Measurements from ENCODE around the gene SRGAP1. TPM values are rescaled to one million over a fixed set of nuclear protein-coding genes. Genes with fewer than 3 reads are reported as not detected.

Gene SRGAP1
- total and polyA plus RNA-seq, 4 donors: 1.8 to 12.4 (median 6.2) TPM

DNA sequence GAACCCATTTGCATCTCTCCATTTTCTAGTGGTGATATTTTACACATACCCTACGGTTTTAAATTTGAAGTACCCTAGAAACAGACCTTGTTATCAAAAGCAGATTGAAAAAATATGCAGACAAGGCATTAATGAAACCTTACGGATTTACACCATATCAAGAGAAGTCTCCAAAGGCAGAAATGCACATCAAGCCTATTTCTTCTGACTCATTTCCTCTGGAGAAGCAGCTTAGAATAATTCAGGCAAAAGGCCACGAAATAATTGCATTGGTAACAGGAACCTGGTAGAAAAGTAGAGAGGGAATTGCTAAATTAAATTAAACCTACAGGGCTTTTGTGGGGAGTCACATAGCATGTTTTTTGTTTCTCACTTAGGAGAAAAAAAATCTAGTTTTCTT, 342.9 kb downstream of the SRGAP1 start:
- Histone ChIP-seq H3K36me3 (ENCODE audit: control insufficient read depth in 4 of 4, insufficient read depth in 4 of 4, low read length in 4 of 4) (no peaks in the 10 kb centered on the region), H3K4me3 (no peak overlapping the region), H3K9ac (ENCODE audit: insufficient read depth in 1 of 2, low read length in 2 of 2) (no peak overlapping the region), H3K9me3 (ENCODE audit: control insufficient read depth in 4 of 4, insufficient read depth in 3 of 4, low read length in 3 of 4) (no peaks in the 10 kb centered on the region), H3K4me1 (ENCODE audit: control insufficient read depth in 5 of 5, insufficient read depth in 5 of 5, low read length in 5 of 5) (peaks cover 0 to under 1% (median 0%) of the 10 kb centered on the region in 5 donors), H3K27me3 (ENCODE audit: control insufficient read depth in 3 of 3, insufficient read depth in 3 of 3, low read length in 2 of 3) (no peaks in the 10 kb centered on the region), H3K27ac (ENCODE audit: low read depth in 1 of 2, low read length in 1 of 2) (no peak overlapping the region)
- WGBS, 2 donors: 59 to 63% methylated on average over 3 of the region's 3 CpGs
- ATAC-seq (ENCODE audit: insufficient read depth, low FRiP score): no peak
- DNase-seq: no peak
- TF ChIP-seq, protein P1, sequence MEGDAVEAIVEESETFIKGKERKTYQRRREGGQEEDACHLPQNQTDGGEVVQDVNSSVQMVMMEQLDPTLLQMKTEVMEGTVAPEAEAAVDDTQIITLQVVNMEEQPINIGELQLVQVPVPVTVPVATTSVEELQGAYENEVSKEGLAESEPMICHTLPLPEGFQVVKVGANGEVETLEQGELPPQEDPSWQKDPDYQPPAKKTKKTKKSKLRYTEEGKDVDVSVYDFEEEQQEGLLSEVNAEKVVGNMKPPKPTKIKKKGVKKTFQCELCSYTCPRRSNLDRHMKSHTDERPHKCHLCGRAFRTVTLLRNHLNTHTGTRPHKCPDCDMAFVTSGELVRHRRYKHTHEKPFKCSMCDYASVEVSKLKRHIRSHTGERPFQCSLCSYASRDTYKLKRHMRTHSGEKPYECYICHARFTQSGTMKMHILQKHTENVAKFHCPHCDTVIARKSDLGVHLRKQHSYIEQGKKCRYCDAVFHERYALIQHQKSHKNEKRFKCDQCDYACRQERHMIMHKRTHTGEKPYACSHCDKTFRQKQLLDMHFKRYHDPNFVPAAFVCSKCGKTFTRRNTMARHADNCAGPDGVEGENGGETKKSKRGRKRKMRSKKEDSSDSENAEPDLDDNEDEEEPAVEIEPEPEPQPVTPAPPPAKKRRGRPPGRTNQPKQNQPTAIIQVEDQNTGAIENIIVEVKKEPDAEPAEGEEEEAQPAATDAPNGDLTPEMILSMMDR (IDR thresholded peaks at IDR 0.05; ENCODE audit: control extremely low read depth, extremely low read depth): no peak

DNA sequence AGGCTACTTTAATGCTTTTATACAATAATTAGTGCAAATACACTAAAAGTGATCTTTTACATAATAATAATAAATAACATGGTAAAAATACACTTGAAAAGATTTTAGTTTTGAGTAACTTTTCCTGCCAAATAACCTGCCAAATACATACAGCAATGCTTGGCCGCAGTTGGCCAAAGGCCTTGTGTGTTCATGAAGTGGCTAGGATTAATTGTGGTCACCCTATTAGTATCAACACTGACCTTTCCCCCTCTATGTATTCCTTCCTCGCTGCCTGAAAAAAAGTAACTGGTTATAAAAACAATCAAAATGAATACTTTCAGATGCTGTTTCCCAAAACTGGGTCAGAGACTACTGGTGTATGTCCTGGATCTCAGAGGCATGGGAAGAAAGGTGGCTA, 343.3 kb downstream of the SRGAP1 start:
- H3K27ac ChIP-seq (ENCODE audit: low read depth in 1 of 2, low read length in 1 of 2): no peak overlapping the region
- 80 to 89% methylated on average over 2 of the region's 2 CpGs for WGBS, 2 donors
- no peaks in the 10 kb centered on the region for H3K9me3 ChIP-seq (ENCODE audit: control insufficient read depth in 4 of 4, insufficient read depth in 3 of 4, low read length in 3 of 4)
- no peaks in the 10 kb centered on the region for H3K4me1 ChIP-seq (ENCODE audit: control insufficient read depth in 5 of 5, insufficient read depth in 5 of 5, low read length in 5 of 5)
- ATAC-seq (ENCODE audit: insufficient read depth, low FRiP score): no peak
- DNase-seq: peak in 1 of 3 donors; percentile 32
- TF ChIP-seq, protein P1 (IDR thresholded peaks at IDR 0.05; ENCODE audit: control extremely low read depth, extremely low read depth): no peak
- H3K27me3 ChIP-seq (ENCODE audit: control insufficient read depth in 3 of 3, insufficient read depth in 3 of 3, low read length in 2 of 3): no peaks in the 10 kb centered on the region
- H3K4me3 ChIP-seq: no peak overlapping the region
- H3K36me3 ChIP-seq (ENCODE audit: control insufficient read depth in 4 of 4, insufficient read depth in 4 of 4, low read length in 4 of 4): peaks cover 0 to 2% (median 0%) of the 10 kb centered on the region in 4 donors
- H3K9ac ChIP-seq (ENCODE audit: insufficient read depth in 1 of 2, low read length in 2 of 2): no peak overlapping the region

DNA sequence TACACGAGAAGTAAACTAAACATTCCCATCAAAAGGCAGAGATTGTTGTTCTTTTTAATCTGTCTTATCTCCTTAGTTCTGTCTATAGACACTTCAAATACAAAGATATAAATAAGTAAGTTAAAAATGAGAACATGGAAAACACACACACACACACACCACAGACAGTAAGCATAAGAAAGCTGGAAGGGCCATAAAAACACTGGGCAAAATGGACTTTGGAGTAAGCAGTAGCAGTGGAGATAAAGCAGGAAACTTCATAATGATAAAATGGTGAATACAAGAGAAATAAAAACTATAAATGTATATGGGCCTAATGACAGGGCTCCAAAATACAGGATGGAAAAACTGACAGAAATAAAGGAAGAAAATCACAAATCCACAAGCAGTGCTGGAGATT, 345.0 kb downstream of the SRGAP1 start:
- 82 to 90% methylated on average over 1 of the region's 1 CpG for WGBS, 2 donors
- H3K9me3 ChIP-seq (ENCODE audit: control insufficient read depth in 4 of 4, insufficient read depth in 3 of 4, low read length in 3 of 4): no peaks in the 10 kb centered on the region
- no peaks in the 10 kb centered on the region for H3K4me1 ChIP-seq (ENCODE audit: control insufficient read depth in 5 of 5, insufficient read depth in 5 of 5, low read length in 5 of 5)
- no peak overlapping the region for H3K4me3 ChIP-seq
- no peaks in the 10 kb centered on the region for H3K27me3 ChIP-seq (ENCODE audit: control insufficient read depth in 3 of 3, insufficient read depth in 3 of 3, low read length in 2 of 3)
- DNase-seq (no peak), ATAC-seq (ENCODE audit: insufficient read depth, low FRiP score) (no peak)
- H3K27ac ChIP-seq (ENCODE audit: low read depth in 1 of 2, low read length in 1 of 2): no peak overlapping the region
- peaks cover 0 to 7% (median 3%) of the 10 kb centered on the region in 4 donors for H3K36me3 ChIP-seq (ENCODE audit: control insufficient read depth in 4 of 4, insufficient read depth in 4 of 4, low read length in 4 of 4)
- TF ChIP-seq, protein P1 (IDR thresholded peaks at IDR 0.05; ENCODE audit: control extremely low read depth, extremely low read depth): no peak
- H3K9ac ChIP-seq (ENCODE audit: insufficient read depth in 1 of 2, low read length in 2 of 2): no peak overlapping the region

DNA sequence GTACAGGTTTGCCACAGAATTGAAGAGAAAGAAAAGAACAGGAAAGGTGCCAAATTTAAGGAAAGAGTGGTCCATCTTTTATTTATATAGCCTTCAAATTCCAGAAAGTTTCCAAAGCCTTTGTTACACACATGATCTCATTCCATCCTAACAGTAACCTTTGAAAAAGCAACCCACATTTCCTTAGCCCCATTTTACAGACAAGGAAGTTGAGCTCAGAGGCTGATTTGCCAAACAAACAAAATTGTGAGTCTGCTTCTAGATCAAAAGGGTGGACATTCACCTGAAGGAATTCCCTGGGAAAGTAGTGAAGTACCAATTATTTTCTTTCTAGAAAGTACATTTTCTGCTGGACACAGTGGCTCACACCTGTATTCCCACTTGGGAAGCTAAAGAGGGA, 345.6 kb downstream of the SRGAP1 start:
- H3K36me3 ChIP-seq (ENCODE audit: control insufficient read depth in 4 of 4, insufficient read depth in 4 of 4, low read length in 4 of 4): peaks cover 0 to 7% (median 3%) of the 10 kb centered on the region in 4 donors
- H3K4me3 ChIP-seq: no peak overlapping the region
- no peaks in the 10 kb centered on the region for H3K4me1 ChIP-seq (ENCODE audit: control insufficient read depth in 5 of 5, insufficient read depth in 5 of 5, low read length in 5 of 5)
- H3K27ac ChIP-seq (ENCODE audit: low read depth in 1 of 2, low read length in 1 of 2): no peak overlapping the region
- no peak overlapping the region for H3K9ac ChIP-seq (ENCODE audit: insufficient read depth in 1 of 2, low read length in 2 of 2)
- no peak for ATAC-seq (ENCODE audit: insufficient read depth, low FRiP score)
- no peaks in the 10 kb centered on the region for H3K27me3 ChIP-seq (ENCODE audit: control insufficient read depth in 3 of 3, insufficient read depth in 3 of 3, low read length in 2 of 3)
- TF ChIP-seq, protein P1 (IDR thresholded peaks at IDR 0.05; ENCODE audit: control extremely low read depth, extremely low read depth): no peak
- H3K9me3 ChIP-seq (ENCODE audit: control insufficient read depth in 4 of 4, insufficient read depth in 3 of 4, low read length in 3 of 4): no peaks in the 10 kb centered on the region
- no peak for DNase-seq

All from lung (tissue), 12 donors.